HL-60 (cell line): ENCODE measurements around the gene CHAF1A.
A peak's percentile ranks its signal among the peaks of the same experiment; 100 is the strongest.

Experiments
- DNase-seq, 2 experiments: peaks; one replicate each; pipeline ENCODE4 v3.0.0-alpha.2; 2010 to 2020; ENCODE audit warnings: low read depth in 1 of 2, low spot score in 1 of 2
- H3K27ac ChIP-seq: fragments of 250-450 bp; sonication (Bioruptor Pico); replicated peaks from 2 replicates; pipeline ENCODE4 v1.5.1; 2020; ENCODE audit warnings: mild to moderate bottlenecking, moderate library complexity
- H3K27me3 ChIP-seq: fragments of 250-450 bp; sonication (Bioruptor Pico); 2 replicates; pipeline ENCODE4 v1.5.1; 2021; ENCODE audit warnings: mild to moderate bottlenecking, moderate library complexity; ENCODE audit not compliant: insufficient read depth, poor library complexity, severe bottlenecking
- H3K4me3 ChIP-seq: replicated peaks from 2 replicates; pipeline ENCODE4 v1.5.1; 2011; ENCODE audit warnings: mild to moderate bottlenecking, control low read depth, low read length; ENCODE audit not compliant: insufficient read depth
- CTCF ChIP-seq: IDR thresholded peaks from one replicate; pipeline ENCODE4 v1.5.1; 2011; ENCODE audit warnings: low read length, control low read depth, inconsistent platforms; ENCODE audit not compliant: insufficient read depth
- GABPA ChIP-seq: IDR thresholded peaks from 2 replicates; pipeline ENCODE4 v1.6.1; 2012; ENCODE audit warnings: low read depth
- POLR2AphosphoS5 ChIP-seq: IDR thresholded peaks from 2 replicates; pipeline ENCODE4 v1.6.1; 2012; ENCODE audit warnings: low read depth
- REST ChIP-seq: IDR thresholded peaks from 2 replicates; pipeline ENCODE4 v1.6.1; 2012; ENCODE audit warnings: low read depth; ENCODE audit not compliant: insufficient replicate concordance
- SPI1 ChIP-seq: IDR thresholded peaks from 2 replicates; pipeline ENCODE4 v1.6.1; 2012; ENCODE audit warnings: low read depth, mild to moderate bottlenecking, borderline replicate concordance
- long read RNA-seq: library from polyadenylated mRNA; unstranded; transcript quantifications from one replicate; pipeline ENCODE4 v2.0.0, GENCODE V29; 2020

The CHAF1A gene
- long read RNA-seq, partial matches to known transcripts = 9 of 11 reads
- long read RNA-seq, other reads (novel, unspliced or antisense) = 1 of 11 reads

GRCh38 chr19:4402171-4403004 lies at the start of gene CHAF1A:
Gene CHAF1A, plus strand, starts transcription at chr19:4402640. Its CDS starts 123 bp downstream, at chr19:4402763.
- DNase-seq = peak; percentile 100
- Histone ChIP-seq H3K27me3 (no peaks in the 10 kb centered on the region), H3K4me3 (peak within 1 kb of the TSS; percentile 93), H3K27ac (peak within 1 kb of the TSS; percentile 89)
- TF ChIP-seq REST (no peak), SPI1 (no peak), POLR2AphosphoS5 (no peak), GABPA (no peak), CTCF (no peak)

- TF ChIP-seq POLR2AphosphoS5 (no peak), CTCF (peak; percentile 60)
- DNase-seq = peak in 1 of 2 experiments; percentile 42
- Histone ChIP-seq H3K27me3 (no peaks in the 10 kb centered on the region), H3K4me3 (no peak overlapping the region), H3K27ac (no peak overlapping the region)
Observed at GRCh38 chr19:4352701-4353121, 49.7 kb upstream of the CHAF1A start.

- TF ChIP-seq POLR2AphosphoS5 (no peak), CTCF (no peak), SPI1 (no peak), REST (no peak), GABPA (no peak)
- Histone ChIP-seq H3K27me3 (no peaks in the 10 kb centered on the region), H3K4me3 (no peak overlapping the region), H3K27ac (no peak overlapping the region)
- no peak for DNase-seq
Observed at GRCh38 chr19:4354282-4354681, 48.2 kb upstream of the CHAF1A start.
